Measurements from ENCODE around the gene COPB1.

COPB1 gene

GRCh38 chr11:14529951-14530350, 30.3 kb upstream of the COPB1 start:
- ATAC-seq: peak; percentile 26; the same call in 1 of the 3 replicates
- TF ChIP-seq CREB5 (CRISPR knock-in tag; IDR thresholded peaks at IDR 0.05; ENCODE audit: low read depth): no peak
- TF ChIP-seq SNAI2 (CRISPR knock-in tag; IDR thresholded peaks at IDR 0.05): no peak
- no peak for TF ChIP-seq ARNTL (CRISPR knock-in tag; IDR thresholded peaks at IDR 0.05; ENCODE audit: borderline replicate concordance, low read depth)
- no peak for TF ChIP-seq TSHZ2 (CRISPR knock-in tag; IDR thresholded peaks at IDR 0.05)
- no peak for TF ChIP-seq PATZ1 (CRISPR knock-in tag; IDR thresholded peaks at IDR 0.05; ENCODE audit: borderline replicate concordance)
- TF ChIP-seq ZFP3 (CRISPR knock-in tag; IDR thresholded peaks at IDR 0.05): no peak
- TF ChIP-seq POU6F1 (CRISPR knock-in tag; IDR thresholded peaks at IDR 0.05; ENCODE audit: borderline replicate concordance, low read depth): no peak
- TF ChIP-seq ZNF565 (CRISPR knock-in tag; conservative IDR thresholded peaks at IDR 0.05; ENCODE audit: low read depth): no peak
- TF ChIP-seq ESRRG (CRISPR knock-in tag; IDR thresholded peaks at IDR 0.05): no peak
- TF ChIP-seq RARB (CRISPR knock-in tag; IDR thresholded peaks at IDR 0.05): no peak
- TF ChIP-seq TOX (CRISPR knock-in tag; IDR thresholded peaks at IDR 0.05; ENCODE audit: borderline replicate concordance): no peak
- no peak for TF ChIP-seq ZFP30 (CRISPR knock-in tag; IDR thresholded peaks at IDR 0.05)
- no peak for TF ChIP-seq OSR1 (CRISPR knock-in tag; IDR thresholded peaks at IDR 0.05)
- TF ChIP-seq ZC3H10 (CRISPR knock-in tag; IDR thresholded peaks at IDR 0.05): no peak
- no peak for TF ChIP-seq BACH2 (CRISPR knock-in tag; IDR thresholded peaks at IDR 0.05; ENCODE audit: borderline replicate concordance)
- no peak for TF ChIP-seq ZNF70 (CRISPR knock-in tag; IDR thresholded peaks at IDR 0.05)

GRCh38 chr11:14529321-14529720, 29.7 kb upstream of the COPB1 start:
- no peak for ATAC-seq
- TF ChIP-seq PPARA (CRISPR knock-in tag; IDR thresholded peaks at IDR 0.05; ENCODE audit: borderline replicate concordance): no peak

GRCh38 chr11:14522801-14523200, 23.2 kb upstream of the COPB1 start:
- ATAC-seq: no peak
- TF ChIP-seq ZNF8 (CRISPR knock-in tag; IDR thresholded peaks at IDR 0.05) (no peak), ARNTL (CRISPR knock-in tag; IDR thresholded peaks at IDR 0.05; ENCODE audit: borderline replicate concordance, low read depth) (no peak), TOX (CRISPR knock-in tag; IDR thresholded peaks at IDR 0.05; ENCODE audit: borderline replicate concordance) (no peak), POU6F1 (CRISPR knock-in tag; IDR thresholded peaks at IDR 0.05; ENCODE audit: borderline replicate concordance, low read depth) (no peak), RARB (CRISPR knock-in tag; IDR thresholded peaks at IDR 0.05) (no peak), ZNF70 (CRISPR knock-in tag; IDR thresholded peaks at IDR 0.05) (no peak), OSR1 (CRISPR knock-in tag; IDR thresholded peaks at IDR 0.05) (no peak), ZC3H10 (CRISPR knock-in tag; IDR thresholded peaks at IDR 0.05) (no peak), CSRNP3 (CRISPR knock-in tag; IDR thresholded peaks at IDR 0.05) (no peak), BACH2 (CRISPR knock-in tag; IDR thresholded peaks at IDR 0.05; ENCODE audit: borderline replicate concordance) (no peak), TSHZ2 (CRISPR knock-in tag; IDR thresholded peaks at IDR 0.05) (no peak), TCF4 (CRISPR knock-in tag; IDR thresholded peaks at IDR 0.05; ENCODE audit: borderline replicate concordance) (no peak), ZFP30 (CRISPR knock-in tag; IDR thresholded peaks at IDR 0.05) (no peak), ESRRG (CRISPR knock-in tag; IDR thresholded peaks at IDR 0.05) (no peak)

All from SK-N-SH treated with all-trans-retinoic acid at 6 μM for 48 hours (cell line).